GM10847 (cell line): ENCODE data around the gene CRP.

ENCODE experiments used
- POLR2A ChIP-seq: IDR thresholded peaks from 2 replicates; pipeline ENCODE4 v1.6.1; 2011; ENCODE audit not compliant: insufficient read length; ENCODE audit errors: extremely low read depth

The CRP gene

GRCh38 chr1:159707472-159708260, 6.7 kb downstream of the CRP start:
- TF ChIP-seq POLR2A, result no peak

- no peak for TF ChIP-seq POLR2A
These were observed 8.5 kb downstream of the CRP start for GRCh38 chr1:159705904-159706256.

GRCh38 chr1:159705251-159705903, 9.0 kb downstream of the CRP start:
- no peak for TF ChIP-seq POLR2A

- no peak for TF ChIP-seq POLR2A
These were observed 9.9 kb downstream of the CRP start for GRCh38 chr1:159704481-159704880.

GRCh38 chr1:159700312-159700711, 14.1 kb downstream of the CRP start:
- no peak for TF ChIP-seq POLR2A

- no peak for TF ChIP-seq POLR2A
These were observed 14.7 kb downstream of the CRP start for GRCh38 chr1:159699653-159700052.

- TF ChIP-seq POLR2A, result no peak
These were observed 15.1 kb downstream of the CRP start for GRCh38 chr1:159699246-159699645.

GRCh38 chr1:159687511-159687910, 26.9 kb downstream of the CRP start:
- no peak for TF ChIP-seq POLR2A

GRCh38 chr1:159686599-159687299, 27.6 kb downstream of the CRP start:
- TF ChIP-seq POLR2A, result no peak

- TF ChIP-seq POLR2A, result no peak
These were observed 35.5 kb downstream of the CRP start for GRCh38 chr1:159678939-159679338.

GRCh38 chr1:159675046-159675445, 39.3 kb downstream of the CRP start:
- no peak for TF ChIP-seq POLR2A

GRCh38 chr1:159669338-159669737, 45.1 kb downstream of the CRP start:
- TF ChIP-seq POLR2A, result no peak

GRCh38 chr1:159668739-159669138, 45.6 kb downstream of the CRP start:
- no peak for TF ChIP-seq POLR2A

GRCh38 chr1:159664247-159664646, 50.1 kb downstream of the CRP start:
- TF ChIP-seq POLR2A, result no peak

GRCh38 chr1:159663552-159663951, 50.8 kb downstream of the CRP start:
- no peak for TF ChIP-seq POLR2A
